SK-N-MC (cell line): ENCODE results near the gene CARD19.

Source experiments
- EZH2 ChIP-seq: fragments of 200-600 bp; sonication (generic); IDR thresholded peaks from one replicate; pipeline ENCODE4 v1.6.1; 2017; ENCODE audit warnings: antibody characterized with exemption
- POLR2AphosphoS5 ChIP-seq: IDR thresholded peaks from 2 replicates; pipeline ENCODE4 v1.6.1; 2012; ENCODE audit warnings: mild to moderate bottlenecking, low read depth, low read length, borderline replicate concordance

GRCh38 chr9:93061791-93062763, 33.9 kb upstream of the CARD19 start:
- no peak for TF ChIP-seq POLR2AphosphoS5
- TF ChIP-seq EZH2 = no peak
